Measurements from ENCODE around the gene DNAI2. TPM values are rescaled to one million over a fixed set of nuclear protein-coding genes. Genes with fewer than 3 reads are reported as not detected.
A peak's percentile ranks its signal among the peaks of the same experiment; 100 is the strongest.

Gene DNAI2
- total and polyA plus RNA-seq, 4 experiments from 2014 or later = 0.28 to 8.4 (median 6.0) TPM; not detected in 1

GRCh38 chr17:74292495-74292894 lies 18.5 kb downstream of the DNAI2 start:
- Mint-ChIP-seq H3K9me3 (no peaks in the 10 kb centered on the region), H3K4me1 (peaks cover 16 to 46% (median 28%) of the 10 kb centered on the region in 4 donors), H3K27me3 (no peaks in the 10 kb centered on the region), H3K27ac (peak overlapping the region in 2 of 7 donors; percentile 47 to 53), H3K36me3 (no peaks in the 10 kb centered on the region), H3K4me3 (no peak overlapping the region)
- ChIA-PET CTCF (ENCODE audit: partially characterized antibody) (interaction anchor here (0.7 kb wide), 1 partner anchor 44 kb away, joined by 3 read pairs; no protein-coding TSS in a partner anchor), POLR2A (ENCODE audit: partially characterized antibody) (no interaction called here)
- no peak for DNase-seq
- H3K27ac ChIP-seq (ENCODE audit: low read depth, low read length) = no peak overlapping the region
- H3K4me1 ChIP-seq (ENCODE audit: insufficient read depth, low read length) = peaks cover 18% of the 10 kb centered on the region
- H3K27me3 ChIP-seq (ENCODE audit: insufficient read depth, low read length) = no peaks in the 10 kb centered on the region
- no peaks in the 10 kb centered on the region for H3K9me3 ChIP-seq (ENCODE audit: control insufficient read depth in 1 of 2, low read length in 2 of 2)
- H3K36me3 ChIP-seq (ENCODE audit: insufficient read depth, low read length) = no peaks in the 10 kb centered on the region
- no peak overlapping the region for H3K4me3 ChIP-seq (ENCODE audit: low read length in 2 of 2)
- intact Hi-C loops (cut with micrococcal nuclease) = no loop called here

- CTCF ChIA-PET (ENCODE audit: partially characterized antibody) = interaction anchor here (0.8 to 8.8 kb wide), 24 partner anchors 8 to 1570 kb away, joined by 3 to 230 read pairs (median 5); partner anchors contain the start of genes BTBD17, RPL38 and TTYH2
- H3K27me3 ChIP-seq (ENCODE audit: insufficient read depth, low read length) = no peaks in the 10 kb centered on the region
- no peaks in the 10 kb centered on the region for H3K9me3 Mint-ChIP-seq
- H3K4me1 ChIP-seq (ENCODE audit: insufficient read depth, low read length) = peaks cover 15% of the 10 kb centered on the region
- POLR2A ChIA-PET (ENCODE audit: partially characterized antibody) = interaction anchor here (0.7 to 6.5 kb wide), 13 partner anchors 13 to 92 kb away, joined by 3 to 86 read pairs (median 6); partner anchors contain the start of genes BTBD17, DNAI2 and TTYH2
- peak overlapping the region in 4 of 7 donors; percentile 14 to 82 (median 56) for H3K27ac Mint-ChIP-seq
- no peak for DNase-seq
- H3K4me1 Mint-ChIP-seq = peaks cover 14 to 24% (median 20%) of the 10 kb centered on the region in 4 donors
- no peaks in the 10 kb centered on the region for H3K36me3 Mint-ChIP-seq
- H3K27me3 Mint-ChIP-seq = no peaks in the 10 kb centered on the region
- no peak overlapping the region for H3K27ac ChIP-seq (ENCODE audit: low read depth, low read length)
- peak overlapping the region in 2 of 8 donors; percentile 27 to 35 for H3K4me3 Mint-ChIP-seq
- intact Hi-C loops (cut with micrococcal nuclease) = loop anchor here (1.0 kb wide), 3 partner anchors 13 to 86 kb away; no protein-coding TSS in a partner anchor
- H3K36me3 ChIP-seq (ENCODE audit: insufficient read depth, low read length) = no peaks in the 10 kb centered on the region
- H3K9me3 ChIP-seq (ENCODE audit: control insufficient read depth in 1 of 2, low read length in 2 of 2) = no peaks in the 10 kb centered on the region
- H3K4me3 ChIP-seq (ENCODE audit: low read length in 2 of 2) = no peak overlapping the region
These were observed 21.9 kb downstream of the DNAI2 start for GRCh38 chr17:74295625-74296547.

GRCh38 chr17:74296548-74296936 lies 22.5 kb downstream of the DNAI2 start:
- POLR2A ChIA-PET (ENCODE audit: partially characterized antibody) = interaction anchor here (0.6 to 6.5 kb wide), 13 partner anchors 14 to 92 kb away, joined by 3 to 86 read pairs (median 6); partner anchors contain the start of genes BTBD17, DNAI2 and TTYH2
- peak in 4 of 5 donors; percentile 43 to 46 (median 44) for DNase-seq
- CTCF ChIA-PET (ENCODE audit: partially characterized antibody) = interaction anchor here (0.8 to 8.8 kb wide), 22 partner anchors 12 to 96 kb away, joined by 3 to 230 read pairs (median 6); partner anchors contain the start of genes BTBD17, RPL38 and TTYH2
- Mint-ChIP-seq H3K9me3 (peaks cover 0 to under 1% (median 0%) of the 10 kb centered on the region in 8 donors), H3K36me3 (peaks cover 0 to 4% of the 10 kb centered on the region in 2 donors), H3K4me3 (peak overlapping the region in 2 of 8 donors; percentile 27 to 35), H3K4me1 (peaks cover 17 to 30% (median 25%) of the 10 kb centered on the region in 4 donors), H3K27me3 (no peaks in the 10 kb centered on the region), H3K27ac (peak overlapping the region in 6 of 7 donors; percentile 21 to 84 (median 62))
- Histone ChIP-seq H3K27me3 (ENCODE audit: insufficient read depth, low read length) (no peaks in the 10 kb centered on the region), H3K27ac (ENCODE audit: low read depth, low read length) (no peak overlapping the region), H3K4me1 (ENCODE audit: insufficient read depth, low read length) (peaks cover 15% of the 10 kb centered on the region), H3K4me3 (ENCODE audit: low read length in 2 of 2) (no peak overlapping the region), H3K36me3 (ENCODE audit: insufficient read depth, low read length) (no peaks in the 10 kb centered on the region), H3K9me3 (ENCODE audit: control insufficient read depth in 1 of 2, low read length in 2 of 2) (no peaks in the 10 kb centered on the region)
- intact Hi-C loops (cut with micrococcal nuclease) = loop anchor here (1.0 kb wide), 3 partner anchors 13 to 86 kb away; no protein-coding TSS in a partner anchor

GRCh38 chr17:74297941-74298340 lies 23.9 kb downstream of the DNAI2 start:
- peak overlapping the region in 6 of 7 donors; percentile 47 to 84 (median 72) for H3K27ac Mint-ChIP-seq

GRCh38 chr17:74298778-74299177 lies 24.7 kb downstream of the DNAI2 start:
- CTCF ChIA-PET (ENCODE audit: partially characterized antibody) = interaction anchor here (1.0 to 8.8 kb wide), 12 partner anchors 15 to 160 kb away, joined by 3 to 230 read pairs (median 8); partner anchors contain the start of genes BTBD17, DNAI2, RPL38 and TTYH2
- Mint-ChIP-seq H3K27me3 (no peaks in the 10 kb centered on the region), H3K4me3 (no peak overlapping the region), H3K4me1 (peaks cover 17 to 31% (median 25%) of the 10 kb centered on the region in 4 donors), H3K9me3 (peaks cover 0 to 2% (median 0%) of the 10 kb centered on the region in 8 donors), H3K36me3 (peaks cover 0 to 4% of the 10 kb centered on the region in 2 donors), H3K27ac (no peak overlapping the region)
- no peaks in the 10 kb centered on the region for H3K9me3 ChIP-seq (ENCODE audit: control insufficient read depth in 1 of 2, low read length in 2 of 2)
- no peak overlapping the region for H3K27ac ChIP-seq (ENCODE audit: low read depth, low read length)
- no peak for DNase-seq
- no peaks in the 10 kb centered on the region for H3K27me3 ChIP-seq (ENCODE audit: insufficient read depth, low read length)
- no peaks in the 10 kb centered on the region for H3K36me3 ChIP-seq (ENCODE audit: insufficient read depth, low read length)
- H3K4me1 ChIP-seq (ENCODE audit: insufficient read depth, low read length) = peaks cover 15% of the 10 kb centered on the region
- POLR2A ChIA-PET (ENCODE audit: partially characterized antibody) = interaction anchor here (1.9 to 6.5 kb wide), 3 partner anchors 16 to 86 kb away, joined by 4 to 86 read pairs (median 19); partner anchors contain the start of gene TTYH2
- intact Hi-C loops (cut with micrococcal nuclease) = no loop called here
- no peak overlapping the region for H3K4me3 ChIP-seq (ENCODE audit: low read length in 2 of 2)

More at GRCh38 chr17:74297941-74298340, 23.9 kb downstream of the DNAI2 start:
- Histone ChIP-seq H3K9me3 (ENCODE audit: control insufficient read depth in 1 of 2, low read length in 2 of 2) (no peaks in the 10 kb centered on the region), H3K27ac (ENCODE audit: low read depth, low read length) (no peak overlapping the region), H3K4me3 (ENCODE audit: low read length in 2 of 2) (no peak overlapping the region), H3K4me1 (ENCODE audit: insufficient read depth, low read length) (peaks cover 15% of the 10 kb centered on the region), H3K27me3 (ENCODE audit: insufficient read depth, low read length) (no peaks in the 10 kb centered on the region), H3K36me3 (ENCODE audit: insufficient read depth, low read length) (no peaks in the 10 kb centered on the region)
- Mint-ChIP-seq H3K4me3 (peak overlapping the region in 1 of 8 donors; percentile 41), H3K4me1 (peaks cover 17 to 31% (median 25%) of the 10 kb centered on the region in 4 donors), H3K36me3 (peaks cover 0 to 4% of the 10 kb centered on the region in 2 donors), H3K27me3 (no peaks in the 10 kb centered on the region), H3K9me3 (peaks cover 0 to 2% (median 0%) of the 10 kb centered on the region in 8 donors)
- DNase-seq = no peak
- intact Hi-C loops (cut with micrococcal nuclease) = no loop called here
- ChIA-PET CTCF (ENCODE audit: partially characterized antibody) (interaction anchor here (0.6 to 8.8 kb wide), 13 partner anchors 10 to 161 kb away, joined by 3 to 230 read pairs (median 6); partner anchors contain the start of genes BTBD17, DNAI2, RPL38 and TTYH2), POLR2A (ENCODE audit: partially characterized antibody) (interaction anchor here (2.4 to 6.5 kb wide), 3 partner anchors 15 to 85 kb away, joined by 15 to 86 read pairs (median 19); partner anchors contain the start of genes DNAI2 and TTYH2)

- peaks cover 0 to 4% of the 10 kb centered on the region in 2 donors for H3K36me3 Mint-ChIP-seq
- ChIA-PET POLR2A (ENCODE audit: partially characterized antibody) (interaction anchor here (1.9 to 6.5 kb wide), 3 partner anchors 17 to 87 kb away, joined by 4 to 86 read pairs (median 19); partner anchors contain the start of gene TTYH2), CTCF (ENCODE audit: partially characterized antibody) (interaction anchor here (1.0 to 8.8 kb wide), 11 partner anchors 15 to 99 kb away, joined by 3 to 230 read pairs (median 11); partner anchors contain the start of genes BTBD17, DNAI2, RPL38 and TTYH2)
- H3K4me1 Mint-ChIP-seq = peaks cover 17 to 31% (median 25%) of the 10 kb centered on the region in 4 donors
- intact Hi-C loops (cut with micrococcal nuclease) = no loop called here
- H3K27me3 Mint-ChIP-seq = no peaks in the 10 kb centered on the region
- DNase-seq = no peak
- Histone ChIP-seq H3K27ac (ENCODE audit: low read depth, low read length) (no peak overlapping the region), H3K36me3 (ENCODE audit: insufficient read depth, low read length) (no peaks in the 10 kb centered on the region), H3K9me3 (ENCODE audit: control insufficient read depth in 1 of 2, low read length in 2 of 2) (no peaks in the 10 kb centered on the region), H3K4me3 (ENCODE audit: low read length in 2 of 2) (no peak overlapping the region), H3K4me1 (ENCODE audit: insufficient read depth, low read length) (peaks cover 15% of the 10 kb centered on the region), H3K27me3 (ENCODE audit: insufficient read depth, low read length) (no peaks in the 10 kb centered on the region)
- peaks cover 0 to 2% (median 0%) of the 10 kb centered on the region in 8 donors for H3K9me3 Mint-ChIP-seq
- no peak overlapping the region for H3K4me3 Mint-ChIP-seq
- peak overlapping the region in 2 of 7 donors; percentile 43 to 50 for H3K27ac Mint-ChIP-seq
These were observed 25.4 kb downstream of the DNAI2 start for GRCh38 chr17:74299226-74300009.
